K562 (cell line): Measurements from ENCODE around the gene IRAK3. TPM values are rescaled to one million over a fixed set of nuclear protein-coding genes. Genes with fewer than 3 reads are reported as not detected.

Source experiments
- ARNT ChIP-seq, 2 experiments: fragments of 450-650 bp; IDR thresholded peaks; 2 replicates each; pipeline ENCODE4 v1.6.1; 2016; ENCODE audit warnings: mild to moderate bottlenecking in 1 of 2
- ATF1 ChIP-seq, 2 experiments: fragments of 450-650 bp in 1 of 2; IDR thresholded peaks; 2 replicates each; pipeline ENCODE4 v1.6.1; 2016; ENCODE audit warnings: missing compliant biosample characterization in 1 of 2, missing genetic modification characterization in 1 of 2
- CTBP1 ChIP-seq: fragments of 450-650 bp; IDR thresholded peaks from 2 replicates; pipeline ENCODE4 v1.6.1; 2016; ENCODE audit warnings: borderline replicate concordance
- CXXC5 ChIP-seq: fragments of 250-450 bp; sonication (Bioruptor Pico); IDR thresholded peaks from 2 replicates; pipeline ENCODE4 v1.8.0; 2022; ENCODE audit warnings: inconsistent platforms, mild to moderate bottlenecking, moderate library complexity
- FOSL1 ChIP-seq: fragments of 200-800 bp; sonication (Bioruptor generic); conservative IDR thresholded peaks from 2 replicates; pipeline ENCODE4 v1.6.1; 2016; ENCODE audit warnings: missing genetic modification characterization, missing compliant biosample characterization
- FOXK2 ChIP-seq, 2 experiments: fragments of 450-650 bp; IDR thresholded peaks in 1 of 2; conservative IDR thresholded peaks in 1 of 2; 2 replicates each; pipeline ENCODE4 v1.6.1; 2016; ENCODE audit warnings: low read depth in 2 of 2, mild to moderate bottlenecking in 1 of 2
- JUND ChIP-seq, 2 experiments: IDR thresholded peaks; 2 replicates in 1 of 2; 3 replicates in 1 of 2; pipeline ENCODE4 v1.6.1; 2011; ENCODE audit warnings: borderline replicate concordance in 2 of 2, low read depth in 2 of 2, low read length in 2 of 2, improper control_type of control experiment in 1 of 2, missing biosample characterization in 1 of 2, missing genetic modification characterization in 1 of 2, missing genetic modification reagents in 1 of 2
- NBN ChIP-seq: fragments of 450-650 bp; IDR thresholded peaks from 2 replicates; pipeline ENCODE4 v1.6.1; 2016; ENCODE audit warnings: low read depth, mild to moderate bottlenecking
- RFX1 ChIP-seq: fragments of 450-650 bp; IDR thresholded peaks from 2 replicates; pipeline ENCODE4 v1.6.1; 2016; ENCODE audit warnings: mild to moderate bottlenecking, moderate library complexity
- RFX5 ChIP-seq: IDR thresholded peaks from 2 replicates; pipeline ENCODE4 v1.6.1; 2011; ENCODE audit warnings: low read depth, mild to moderate bottlenecking, improper control_type of control experiment, low read length
- ZNF764 ChIP-seq: fragments of 250-450 bp; sonication (Bioruptor Pico); IDR thresholded peaks from 2 replicates; pipeline ENCODE4 v1.4.0; 2020; ENCODE audit warnings: low read depth, mild to moderate bottlenecking, moderate library complexity
- polyA plus RNA-seq, 8 experiments: library from polyadenylated mRNA; depleted of rRNA in 4 of 8; stranded (reverse) in 5 of 8; unstranded in 3 of 8; fragments of >200 nt; fragmentation: Nextera tagmentation in 2 of 8; fragmentation: Illumina TruSeq in 1 of 8; extraction: Ambion mirVana in 2 of 8; extraction: Trizol in 1 of 8; gene quantifications; 2 replicates each; pipeline versions ENCODE4 v1.2.1 to v1.2.3, GENCODE V29; 2011 to 2014; ENCODE audit warnings: inconsistent platforms in 1 of 8, missing spikeins in 1 of 8
- total RNA-seq, 7 experiments: library from RNA; depleted of rRNA in 6 of 7; stranded (reverse); fragments of >200 nt in 6 of 7; fragmentation: Illumina TruSeq in 2 of 7; extraction: Trizol in 2 of 7; gene quantifications; 2 replicates each; pipeline versions ENCODE4 v1.2.1 to v1.2.3, GENCODE V29; 2011 to 2021; ENCODE audit warnings: low replicate concordance in 1 of 7
- TF ChIP-seq, protein P1 (sequence below): fragments of 450-650 bp; IDR thresholded peaks from 2 replicates; pipeline ENCODE4 v1.6.1; 2018; ENCODE audit not compliant: partially characterized antibody
- TF ChIP-seq, protein P2 (sequence below): fragments of 450-650 bp; IDR thresholded peaks from 2 replicates; pipeline ENCODE4 v1.6.1; 2016
- TF ChIP-seq, protein P3 (sequence below): fragments of 450-650 bp; formaldehyde crosslinking; IDR thresholded peaks from 2 replicates; pipeline ENCODE4 v1.4.0; 2020; ENCODE audit warnings: mild to moderate bottlenecking, moderate library complexity
- TF ChIP-seq, protein P4 (sequence below): sonication (generic); formaldehyde crosslinking; IDR thresholded peaks from 2 replicates; pipeline ENCODE4 v1.8.1; 2023; ENCODE audit warnings: mild to moderate bottlenecking, missing genetic modification reagents
- TF ChIP-seq, protein P5 (sequence below): sonication (generic); formaldehyde crosslinking; IDR thresholded peaks from 2 replicates; pipeline ENCODE4 v1.8.0; 2022; ENCODE audit warnings: missing genetic modification reagents, mild to moderate bottlenecking, moderate library complexity, borderline replicate concordance

IRAK3 gene
- total and polyA plus RNA-seq, 9 of the 15 experiments (the other 6 are each of a cell fraction or from before 2014, with no cell fraction given) = 0.06 to 0.09 (median 0.07) TPM; not detected in 6

DNA sequence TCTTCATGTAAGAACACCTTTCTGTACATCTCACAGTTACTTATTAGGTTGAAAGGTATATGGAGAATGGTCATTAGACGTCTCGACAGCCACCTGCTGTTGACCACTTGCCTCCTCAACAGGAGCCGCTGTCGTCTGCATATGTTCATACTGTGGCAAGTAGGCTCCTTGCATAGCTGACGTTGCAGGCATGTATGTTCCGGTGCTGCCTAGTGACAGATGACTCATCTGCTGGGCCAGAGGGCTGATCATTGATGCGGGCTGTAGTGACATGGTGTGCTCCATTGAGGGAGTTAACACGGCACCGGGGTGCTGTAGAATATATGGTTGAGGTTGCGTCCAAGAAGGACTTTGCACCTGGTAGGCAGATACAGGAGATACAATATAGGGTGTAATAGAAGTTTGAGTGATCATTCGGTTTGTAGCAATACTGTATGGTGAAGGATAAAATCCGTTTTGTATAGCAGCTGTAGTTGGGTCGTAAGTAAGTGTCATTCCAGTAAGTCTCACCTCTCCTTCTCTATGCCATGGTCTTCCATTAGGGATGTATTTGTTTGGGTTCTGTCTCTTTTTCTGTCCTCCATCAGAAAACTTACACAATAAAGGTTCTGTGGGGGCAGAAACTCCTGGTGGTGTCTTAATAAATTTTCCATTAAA is 45.2 kb downstream of the IRAK3 start (continued):
- TF ChIP-seq, protein P1, sequence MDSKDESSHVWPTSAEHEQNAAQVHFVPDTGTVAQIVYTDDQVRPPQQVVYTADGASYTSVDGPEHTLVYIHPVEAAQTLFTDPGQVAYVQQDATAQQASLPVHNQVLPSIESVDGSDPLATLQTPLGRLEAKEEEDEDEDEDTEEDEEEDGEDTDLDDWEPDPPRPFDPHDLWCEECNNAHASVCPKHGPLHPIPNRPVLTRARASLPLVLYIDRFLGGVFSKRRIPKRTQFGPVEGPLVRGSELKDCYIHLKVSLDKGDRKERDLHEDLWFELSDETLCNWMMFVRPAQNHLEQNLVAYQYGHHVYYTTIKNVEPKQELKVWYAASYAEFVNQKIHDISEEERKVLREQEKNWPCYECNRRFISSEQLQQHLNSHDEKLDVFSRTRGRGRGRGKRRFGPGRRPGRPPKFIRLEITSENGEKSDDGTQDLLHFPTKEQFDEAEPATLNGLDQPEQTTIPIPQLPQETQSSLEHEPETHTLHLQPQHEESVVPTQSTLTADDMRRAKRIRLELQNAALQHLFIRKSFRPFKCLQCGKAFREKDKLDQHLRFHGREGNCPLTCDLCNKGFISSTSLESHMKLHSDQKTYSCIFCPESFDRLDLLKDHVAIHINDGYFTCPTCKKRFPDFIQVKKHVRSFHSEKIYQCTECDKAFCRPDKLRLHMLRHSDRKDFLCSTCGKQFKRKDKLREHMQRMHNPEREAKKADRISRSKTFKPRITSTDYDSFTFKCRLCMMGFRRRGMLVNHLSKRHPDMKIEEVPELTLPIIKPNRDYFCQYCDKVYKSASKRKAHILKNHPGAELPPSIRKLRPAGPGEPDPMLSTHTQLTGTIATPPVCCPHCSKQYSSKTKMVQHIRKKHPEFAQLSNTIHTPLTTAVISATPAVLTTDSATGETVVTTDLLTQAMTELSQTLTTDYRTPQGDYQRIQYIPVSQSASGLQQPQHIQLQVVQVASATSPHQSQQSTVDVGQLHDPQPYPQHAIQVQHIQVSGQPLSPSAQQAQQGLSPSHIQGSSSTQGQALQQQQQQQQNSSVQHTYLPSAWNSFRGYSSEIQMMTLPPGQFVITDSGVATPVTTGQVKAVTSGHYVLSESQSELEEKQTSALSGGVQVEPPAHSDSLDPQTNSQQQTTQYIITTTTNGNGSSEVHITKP = peak; percentile 38
- TF ChIP-seq, protein P2, sequence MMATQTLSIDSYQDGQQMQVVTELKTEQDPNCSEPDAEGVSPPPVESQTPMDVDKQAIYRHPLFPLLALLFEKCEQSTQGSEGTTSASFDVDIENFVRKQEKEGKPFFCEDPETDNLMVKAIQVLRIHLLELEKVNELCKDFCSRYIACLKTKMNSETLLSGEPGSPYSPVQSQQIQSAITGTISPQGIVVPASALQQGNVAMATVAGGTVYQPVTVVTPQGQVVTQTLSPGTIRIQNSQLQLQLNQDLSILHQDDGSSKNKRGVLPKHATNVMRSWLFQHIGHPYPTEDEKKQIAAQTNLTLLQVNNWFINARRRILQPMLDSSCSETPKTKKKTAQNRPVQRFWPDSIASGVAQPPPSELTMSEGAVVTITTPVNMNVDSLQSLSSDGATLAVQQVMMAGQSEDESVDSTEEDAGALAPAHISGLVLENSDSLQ = peak; percentile 72
- TF ChIP-seq RFX5 = peak; percentile 96
- peak; percentile 59; the same call in 1 of the 2 replicates for TF ChIP-seq CTBP1
- peak; percentile 59 for TF ChIP-seq ATF1 (CRISPR knock-in tag; IDR thresholded peaks at IDR 0.05)
- peak; percentile 97 for TF ChIP-seq ATF1 (tag; IDR thresholded peaks at IDR 0.05)
- TF ChIP-seq, protein P3, sequence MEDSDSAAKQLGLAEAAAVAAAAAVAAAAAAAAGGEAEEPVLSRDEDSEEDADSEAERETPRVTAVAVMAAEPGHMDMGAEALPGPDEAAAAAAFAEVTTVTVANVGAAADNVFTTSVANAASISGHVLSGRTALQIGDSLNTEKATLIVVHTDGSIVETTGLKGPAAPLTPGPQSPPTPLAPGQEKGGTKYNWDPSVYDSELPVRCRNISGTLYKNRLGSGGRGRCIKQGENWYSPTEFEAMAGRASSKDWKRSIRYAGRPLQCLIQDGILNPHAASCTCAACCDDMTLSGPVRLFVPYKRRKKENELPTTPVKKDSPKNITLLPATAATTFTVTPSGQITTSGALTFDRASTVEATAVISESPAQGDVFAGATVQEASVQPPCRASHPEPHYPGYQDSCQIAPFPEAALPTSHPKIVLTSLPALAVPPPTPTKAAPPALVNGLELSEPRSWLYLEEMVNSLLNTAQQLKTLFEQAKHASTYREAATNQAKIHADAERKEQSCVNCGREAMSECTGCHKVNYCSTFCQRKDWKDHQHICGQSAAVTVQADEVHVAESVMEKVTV (CRISPR knock-in tag) = 0 out of 2 replicates have a peak, but pooled peaks have one; percentile 13
- TF ChIP-seq ZNF764 (CRISPR knock-in tag) = 0 out of 2 replicates have a peak, but pooled peaks have one; percentile 68
- peak; percentile 45 to 53; a peak in 1 of 4 replicates for TF ChIP-seq FOXK2 (conservative IDR thresholded peaks at IDR 0.05 in 1 of 2, IDR thresholded peaks at IDR 0.05 in 1 of 2; ENCODE audit: low read depth in 2 of 2)
- TF ChIP-seq JUND (IDR thresholded peaks at IDR 0.05; ENCODE audit: borderline replicate concordance, low read depth, low read length) = peak; percentile 84
- peak; percentile 63; the same call in 2 of the 3 replicates for TF ChIP-seq JUND (tag; IDR thresholded peaks at IDR 0.05; ENCODE audit: borderline replicate concordance, low read depth, low read length)
- TF ChIP-seq NBN = peak; percentile 40; the same call in 1 of the 2 replicates
- TF ChIP-seq CXXC5 (CRISPR knock-in tag) = 0 out of 2 replicates have a peak, but pooled peaks have one; percentile 14
- TF ChIP-seq ARNT (IDR thresholded peaks at IDR 0.05) = 0 out of 4 replicates have a peak, but pooled peaks of 1 of the 2 experiments have one; percentile 14
- TF ChIP-seq, protein P4, sequence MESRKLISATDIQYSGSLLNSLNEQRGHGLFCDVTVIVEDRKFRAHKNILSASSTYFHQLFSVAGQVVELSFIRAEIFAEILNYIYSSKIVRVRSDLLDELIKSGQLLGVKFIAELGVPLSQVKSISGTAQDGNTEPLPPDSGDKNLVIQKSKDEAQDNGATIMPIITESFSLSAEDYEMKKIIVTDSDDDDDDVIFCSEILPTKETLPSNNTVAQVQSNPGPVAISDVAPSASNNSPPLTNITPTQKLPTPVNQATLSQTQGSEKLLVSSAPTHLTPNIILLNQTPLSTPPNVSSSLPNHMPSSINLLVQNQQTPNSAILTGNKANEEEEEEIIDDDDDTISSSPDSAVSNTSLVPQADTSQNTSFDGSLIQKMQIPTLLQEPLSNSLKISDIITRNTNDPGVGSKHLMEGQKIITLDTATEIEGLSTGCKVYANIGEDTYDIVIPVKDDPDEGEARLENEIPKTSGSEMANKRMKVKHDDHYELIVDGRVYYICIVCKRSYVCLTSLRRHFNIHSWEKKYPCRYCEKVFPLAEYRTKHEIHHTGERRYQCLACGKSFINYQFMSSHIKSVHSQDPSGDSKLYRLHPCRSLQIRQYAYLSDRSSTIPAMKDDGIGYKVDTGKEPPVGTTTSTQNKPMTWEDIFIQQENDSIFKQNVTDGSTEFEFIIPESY (CRISPR knock-in tag) = 0 out of 2 replicates have a peak, but pooled peaks have one; percentile 21
- TF ChIP-seq, protein P5, sequence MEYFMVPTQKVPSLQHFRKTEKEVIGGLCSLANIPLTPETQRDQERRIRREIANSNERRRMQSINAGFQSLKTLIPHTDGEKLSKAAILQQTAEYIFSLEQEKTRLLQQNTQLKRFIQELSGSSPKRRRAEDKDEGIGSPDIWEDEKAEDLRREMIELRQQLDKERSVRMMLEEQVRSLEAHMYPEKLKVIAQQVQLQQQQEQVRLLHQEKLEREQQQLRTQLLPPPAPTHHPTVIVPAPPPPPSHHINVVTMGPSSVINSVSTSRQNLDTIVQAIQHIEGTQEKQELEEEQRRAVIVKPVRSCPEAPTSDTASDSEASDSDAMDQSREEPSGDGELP (CRISPR knock-in tag) = peak; percentile 63
- peak; percentile 61 for TF ChIP-seq RFX1
- peak; percentile 84 for TF ChIP-seq FOSL1 (tag)
